ENCODE data around the gene ZNF580. TPM values are rescaled to one million over a fixed set of nuclear protein-coding genes. Genes with fewer than 3 reads are reported as not detected.

Gene ZNF580
- total and polyA plus RNA-seq, 9 of the 15 experiments (the other 6 are each of a cell fraction or from before 2014, with no cell fraction given), result 2.3 to 47.4 (median 6.0) TPM

- WGBS (ENCODE audit: insufficient coverage, low coverage, missing lambda C conversion rate), result 94% methylated on average over 22 of the region's 68 CpGs
- peaks cover 39% of the 10 kb centered on the region; the same call in 2 of the 3 replicates for H3K36me3 ChIP-seq (ENCODE audit: control insufficient read depth, insufficient read depth, low read length)
- H4K20me1 ChIP-seq (replicated peaks; ENCODE audit: control insufficient read depth, insufficient read depth, low read length), result no peaks in the 10 kb centered on the region
- intact Hi-C loops (cut with micrococcal nuclease), result no loop called here
- DNase-seq (ENCODE audit: extremely low read depth in 1 of 4, low spot score in 3 of 4) (no peak), ATAC-seq (no peak), FAIRE-seq (no peak)
- ChIA-PET POLR2A (no interaction called here), CTCF (ENCODE audit: low intra/inter-chr PET ratio) (no interaction called here)
- no peaks in the 10 kb centered on the region for H3K27me3 ChIP-seq (ENCODE audit: control insufficient read depth in 2 of 2, insufficient read depth in 2 of 2, low read length in 2 of 2)
- H3K9me3 ChIP-seq (replicated peaks; ENCODE audit: control insufficient read depth, insufficient read depth, low read depth, low read length), result peaks cover 3% of the 10 kb centered on the region; the same call in 1 of the 2 replicates
- BruUV-seq (replicated peaks), result no TSS peak
- H3K9ac ChIP-seq (ENCODE audit: insufficient read depth in 1 of 2, low read depth in 2 of 2, low read length in 2 of 2), result no peak overlapping the region
- in situ Hi-C loops (cut with MboI), result no loop called here
- H3K4me2 ChIP-seq (ENCODE audit: insufficient read depth, low read length), result no peak overlapping the region
- H3K9me1 ChIP-seq (ENCODE audit: control insufficient read depth, insufficient read depth, low read length), result no peaks in the 10 kb centered on the region
- H2AFZ ChIP-seq (ENCODE audit: low read depth, low read length), result no peak overlapping the region
- H3K27ac ChIP-seq (ENCODE audit: extremely low read depth, low read depth, low read length), result no peak overlapping the region
- peaks cover 1% of the 10 kb centered on the region; the same call in 1 of the 3 replicates for H3K79me2 ChIP-seq (ENCODE audit: control insufficient read depth, insufficient read depth, low read length)
- no peak overlapping the region for H3K4me3 ChIP-seq
- peaks cover 6 to 28% of the 10 kb centered on the region in 2 experiments; a peak in 3 of 5 replicates for H3K4me1 ChIP-seq (replicated peaks in 1 of 2; ENCODE audit: control insufficient read depth in 2 of 2, insufficient read depth in 2 of 2, low read length in 2 of 2)
- no peak for TF ChIP-seq TAL1 (IDR thresholded peaks at IDR 0.05)
- TF ChIP-seq ZNF277 (CRISPR knock-in tag; IDR thresholded peaks at IDR 0.05; ENCODE audit: borderline replicate concordance), result no peak
- TF ChIP-seq YBX1 (IDR thresholded peaks at IDR 0.05), result no peak
- no peak for TF ChIP-seq NR2C2 (CRISPR knock-in tag; IDR thresholded peaks at IDR 0.05)
- TF ChIP-seq NR2C2 (tag; IDR thresholded peaks at IDR 0.05), result no peak
- TF ChIP-seq TCF15 (CRISPR knock-in tag; IDR thresholded peaks at IDR 0.05), result no peak
- TF ChIP-seq CHD4 (IDR thresholded peaks at IDR 0.05; ENCODE audit: insufficient read depth, insufficient replicate concordance, low read depth, low read length, poor library complexity, severe bottlenecking), result no peak
- no peak for TF ChIP-seq DPF2 (IDR thresholded peaks at IDR 0.05)
- TF ChIP-seq ZC3H4 (CRISPR knock-in tag; IDR thresholded peaks at IDR 0.05; ENCODE audit: borderline replicate concordance), result no peak
Observed at GRCh38 chr19:55593096-55593772, 47.6 kb upstream of the ZNF580 start.
